ENCODE data around the gene C15orf62. TPM values are rescaled to one million over a fixed set of nuclear protein-coding genes. Genes with fewer than 3 reads are reported as not detected.

Gene C15orf62
- total RNA-seq, 4 donors from 2014 or later, result 0.13 to 0.79 (median 0.22) TPM; not detected in 1

- 2% methylated on average over 27 to 40 of the region's 66 CpGs for WGBS, 2 donors
These were observed 14.6 kb upstream of the C15orf62 start, which contains the start of gene RMDN3 for GRCh38 chr15:40754883-40755811. TSS of gene RMDN3 (minus strand) at chr15:40755254. CDS start at chr15:40754783, 471 bp downstream.

GRCh38 chr15:40755812-40756208 lies 14.0 kb upstream of the C15orf62 start:
- TF ChIP-seq POLR2A (IDR thresholded peaks at IDR 0.05) (no peak), CTCF (IDR thresholded peaks at IDR 0.05) (no peak)
- no peaks in the 10 kb centered on the region for H3K9me3 ChIP-seq
- 64 to 65% methylated on average over 10 of the region's 10 CpGs for WGBS, 2 donors
- peaks cover 6 to 7% of the 10 kb centered on the region in 2 donors for H3K4me1 ChIP-seq
- H3K4me3 ChIP-seq (replicated peaks in 1 of 3), result peak overlapping the region in 2 of 3 donors; percentile 83 to 93
- H3K27ac ChIP-seq, result peak overlapping the region; percentile 55 to 76 (median 74)
- peaks cover 9 to 11% of the 10 kb centered on the region in 2 donors for H3K36me3 ChIP-seq
- DNase-seq, result no peak
- H3K27me3 ChIP-seq, result no peaks in the 10 kb centered on the region
- intact Hi-C loops (cut with DNase I), result no loop called here

More at GRCh38 chr15:40754883-40755811, 14.6 kb upstream of the C15orf62 start, which contains the start of gene RMDN3:
- Histone ChIP-seq H3K27me3 (no peaks in the 10 kb centered on the region), H3K4me3 (replicated peaks in 1 of 3) (peak within 1 kb of the TSS; percentile 55 to 93 (median 83)), H3K36me3 (peaks cover 10 to 13% of the 10 kb centered on the region in 2 donors), H3K27ac (peak within 1 kb of the TSS; percentile 55 to 76 (median 74)), H3K9me3 (no peaks in the 10 kb centered on the region), H3K4me1 (peaks cover 6 to 7% of the 10 kb centered on the region in 2 donors)
- peak in 1 of 2 donors; percentile 84 for TF ChIP-seq POLR2A (IDR thresholded peaks at IDR 0.05)
- TF ChIP-seq CTCF (IDR thresholded peaks at IDR 0.05), result peak in 3 of 6 experiments; percentile 17 to 48 (median 18)
- peak; percentile 93 to 95 for DNase-seq
- intact Hi-C loops (cut with DNase I), result no loop called here

- TF ChIP-seq CTCF (IDR thresholded peaks at IDR 0.05) (no peak), POLR2A (IDR thresholded peaks at IDR 0.05) (no peak)
- no peaks in the 10 kb centered on the region for H3K9me3 ChIP-seq
- peaks cover 6 to 7% of the 10 kb centered on the region in 2 donors for H3K4me1 ChIP-seq
- WGBS, 2 donors, result 52 to 72% methylated on average over 6 of the region's 6 CpGs
- DNase-seq, result no peak
- H3K36me3 ChIP-seq, result peaks cover 0 to under 1% of the 10 kb centered on the region in 2 donors
- H3K27ac ChIP-seq, result no peak overlapping the region
- H3K27me3 ChIP-seq, result no peaks in the 10 kb centered on the region
- intact Hi-C loops (cut with DNase I), result no loop called here
- H3K4me3 ChIP-seq (replicated peaks in 1 of 3), result no peak overlapping the region
These were observed 12.8 kb upstream of the C15orf62 start for GRCh38 chr15:40756938-40757337.

- no peak for TF ChIP-seq POLR2A (IDR thresholded peaks at IDR 0.05)
- H3K36me3 ChIP-seq, result no peaks in the 10 kb centered on the region
- no peaks in the 10 kb centered on the region for H3K9me3 ChIP-seq
- DNase-seq, result peak in 1 of 2 donors; percentile 37
- no peak overlapping the region for H3K27ac ChIP-seq
- no peak overlapping the region for H3K4me3 ChIP-seq (replicated peaks in 1 of 3)
- WGBS, 2 donors, result 81 to 82% methylated on average over 4 to 5 of the region's 5 CpGs
- no peaks in the 10 kb centered on the region for H3K27me3 ChIP-seq
- peaks cover 13 to 17% of the 10 kb centered on the region in 2 donors for H3K4me1 ChIP-seq
- intact Hi-C loops (cut with DNase I), result loop anchor here (10.0 kb wide), 1 partner anchor 135 kb away; the partner anchor contains the start of gene VPS18
These were observed 9.8 kb upstream of the C15orf62 start for GRCh38 chr15:40759961-40760360.

GRCh38 chr15:40762919-40763800 lies 6.6 kb upstream of the C15orf62 start:
- intact Hi-C loops (cut with DNase I), result loop anchor here (10.0 kb wide), 1 partner anchor 132 kb away; the partner anchor contains the start of gene VPS18
- Histone ChIP-seq H3K4me1 (peaks cover 18 to 28% of the 10 kb centered on the region in 2 donors), H3K36me3 (peaks cover 0 to 3% of the 10 kb centered on the region in 2 donors), H3K27ac (peak overlapping the region; percentile 70 to 87 (median 76)), H3K27me3 (no peaks in the 10 kb centered on the region), H3K4me3 (replicated peaks in 1 of 3) (peak overlapping the region; percentile 2 to 48 (median 6)), H3K9me3 (no peaks in the 10 kb centered on the region)
- peak; percentile 81 to 85 for DNase-seq
- WGBS, 2 donors, result 35 to 36% methylated on average over 44 to 45 of the region's 55 CpGs
- TF ChIP-seq CTCF (IDR thresholded peaks at IDR 0.05), result no peak
- no peak for TF ChIP-seq POLR2A (IDR thresholded peaks at IDR 0.05)

Measured in thyroid gland (tissue), 4 donors.